GM10266 (cell line): ENCODE measurements around the gene PCNX2.
"Not testable (repeated sequence)": the region's sequence is repeated elsewhere in the genome, so short reads cannot be mapped to it uniquely, and the experiment has no call there.

ENCODE experiments used
- DNase-seq: peaks from one replicate; pipeline ENCODE4 v3.0.0; 2012; ENCODE audit errors: extremely low spot score
- CTCF ChIP-seq: IDR thresholded peaks from 2 replicates; pipeline ENCODE4 v1.5.1; 2012; ENCODE audit warnings: mild to moderate bottlenecking, low read depth; ENCODE audit not compliant: control insufficient read depth, insufficient read depth; ENCODE audit errors: missing control alignments

The PCNX2 gene

DNA sequence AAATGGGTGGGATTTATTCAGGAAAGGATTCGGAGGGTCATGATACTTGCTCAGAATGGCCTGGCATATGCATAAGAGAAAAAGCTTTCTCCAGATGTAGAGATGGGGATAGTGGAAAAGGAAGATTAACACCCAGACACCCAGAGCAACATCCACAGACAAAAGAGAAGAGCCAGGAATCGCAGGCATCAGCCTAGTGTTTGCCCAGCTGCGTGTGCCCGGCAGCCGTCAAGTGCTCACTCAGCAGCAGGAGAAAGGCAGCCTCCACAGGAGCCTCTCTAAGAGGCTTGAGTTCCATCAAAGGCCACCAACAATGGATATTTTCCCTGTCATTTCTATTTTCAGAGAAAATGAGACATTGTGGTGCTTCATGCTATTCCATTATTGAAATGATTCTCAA is 290.4 kb downstream of the PCNX2 start:
- DNase-seq: no peak
- TF ChIP-seq CTCF: no peak

DNA sequence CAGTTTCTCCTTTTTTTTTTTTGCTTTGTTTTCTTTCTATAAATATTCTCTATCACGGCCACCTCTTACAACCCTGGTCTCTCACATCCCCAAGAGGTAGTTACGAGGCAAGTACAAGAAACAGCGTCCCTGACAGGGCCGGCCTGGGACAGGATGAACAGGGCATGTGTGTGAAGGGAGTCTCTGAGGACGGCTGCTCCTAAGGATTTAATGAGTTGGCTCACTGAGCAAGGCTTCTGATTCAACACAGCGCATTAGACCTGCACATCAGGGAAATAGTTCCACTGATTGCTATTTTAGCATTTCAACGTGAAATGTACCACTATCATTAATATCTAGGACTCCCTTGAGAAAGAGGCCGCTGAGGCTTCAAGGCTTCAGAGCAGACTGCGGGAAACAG is 291.1 kb downstream of the PCNX2 start:
- no peak for TF ChIP-seq CTCF
- DNase-seq: no peak

GRCh38 chr1:233003638-233004037 is 291.9 kb downstream of the PCNX2 start:
- not testable (repeated sequence) for DNase-seq

- DNase-seq: no peak
- no peak for TF ChIP-seq CTCF
These were observed 295.4 kb downstream of the PCNX2 start for GRCh38 chr1:232999956-233000625.

DNA sequence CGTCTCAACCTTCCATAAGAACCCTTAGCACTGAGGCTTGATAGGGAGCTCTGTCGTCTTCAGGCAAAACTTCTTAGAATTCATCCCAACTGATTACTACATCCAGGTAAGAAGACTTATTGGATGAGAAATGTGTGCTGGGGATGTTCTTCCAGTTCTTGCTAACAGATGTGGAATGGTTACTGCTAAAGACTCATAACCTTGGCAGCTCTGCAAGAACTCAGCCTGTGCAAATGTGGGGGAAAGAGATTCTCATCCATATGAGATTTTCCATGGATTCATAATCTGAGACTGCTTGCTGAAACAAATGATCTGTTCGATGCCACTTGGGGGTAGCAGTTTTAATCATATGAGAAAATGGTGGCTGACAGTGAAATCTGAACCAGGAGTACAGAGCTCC is 296.9 kb downstream of the PCNX2 start:
- DNase-seq: no peak

GRCh38 chr1:232998138-232998537 is 297.4 kb downstream of the PCNX2 start:
- no peak for DNase-seq
- no peak for TF ChIP-seq CTCF

More for the DNA sequence above, 296.9 kb downstream of the PCNX2 start:
- no peak for TF ChIP-seq CTCF

- no peak for DNase-seq
- TF ChIP-seq CTCF: no peak
These were observed 299.4 kb downstream of the PCNX2 start for GRCh38 chr1:232996143-232996542.

- no peak for TF ChIP-seq CTCF
- DNase-seq: no peak
These were observed 300.3 kb downstream of the PCNX2 start for GRCh38 chr1:232995189-232995588.
